SU-DHL-6 (cell line): ENCODE data around the gene GNAT2.

ENCODE experiments used
- CTCF ChIP-seq: fragments of 200-600 bp; sonication (generic); IDR thresholded peaks from one replicate; pipeline ENCODE4 v1.5.1; 2017; ENCODE audit warnings: antibody characterized with exemption, mild to moderate bottlenecking, low read length, moderate library complexity; ENCODE audit not compliant: insufficient read depth, poor library complexity, severe bottlenecking
- EZH2phosphoT487 ChIP-seq: fragments of 200-600 bp; sonication (generic), shearing (Covaris generic); conservative IDR thresholded peaks from 2 replicates; pipeline ENCODE4 v1.6.1; 2018; ENCODE audit warnings: mild to moderate bottlenecking, antibody characterized with exemption, low read length, moderate library complexity, mixed read lengths

GRCh38 chr1:109649491-109649914 is 30.1 kb upstream of the GNAT2 start:
- TF ChIP-seq CTCF (peak; percentile 55), EZH2phosphoT487 (no peak)
